GM12864 (cell line): ENCODE measurements around the gene FBXO10.

Experiments used
- DNase-seq: peaks from one replicate; pipeline ENCODE4 v3.0.0-alpha.2; 2011; ENCODE audit warnings: low read depth
- H3K4me3 ChIP-seq: 2 replicates; pipeline ENCODE4 v1.5.1; 2011; ENCODE audit warnings: mild to moderate bottlenecking, low read depth, low read length, control low read depth
- TF ChIP-seq, protein P1 (sequence below): IDR thresholded peaks from 2 replicates; pipeline ENCODE4 v1.5.1; 2011; ENCODE audit warnings: low read depth, mild to moderate bottlenecking, moderate library complexity, low read length, control low read depth, inconsistent platforms; ENCODE audit errors: missing control alignments

Gene FBXO10

DNA sequence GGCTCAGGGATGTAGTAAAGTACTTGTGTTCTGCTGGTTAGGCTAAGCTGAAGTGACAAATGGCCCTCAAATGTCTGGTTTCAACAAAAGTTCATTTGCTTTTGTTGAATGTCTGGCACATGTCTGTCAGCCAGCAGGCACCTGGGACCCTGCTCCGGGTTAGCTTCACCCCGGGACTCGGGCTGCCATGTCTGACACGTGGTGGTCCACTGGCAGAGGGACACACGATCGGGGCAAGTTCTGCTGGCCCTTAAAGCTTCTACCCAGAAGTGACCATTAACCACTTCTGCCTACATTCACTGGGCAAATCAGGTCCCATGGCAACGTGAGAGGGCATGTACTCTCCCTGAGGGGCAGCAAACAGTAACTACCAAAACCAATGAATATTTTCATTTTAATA, 66.6 kb downstream of the FBXO10 start:
- DNase-seq = no peak
- H3K4me3 ChIP-seq = no peak overlapping the region
- TF ChIP-seq, protein P1, sequence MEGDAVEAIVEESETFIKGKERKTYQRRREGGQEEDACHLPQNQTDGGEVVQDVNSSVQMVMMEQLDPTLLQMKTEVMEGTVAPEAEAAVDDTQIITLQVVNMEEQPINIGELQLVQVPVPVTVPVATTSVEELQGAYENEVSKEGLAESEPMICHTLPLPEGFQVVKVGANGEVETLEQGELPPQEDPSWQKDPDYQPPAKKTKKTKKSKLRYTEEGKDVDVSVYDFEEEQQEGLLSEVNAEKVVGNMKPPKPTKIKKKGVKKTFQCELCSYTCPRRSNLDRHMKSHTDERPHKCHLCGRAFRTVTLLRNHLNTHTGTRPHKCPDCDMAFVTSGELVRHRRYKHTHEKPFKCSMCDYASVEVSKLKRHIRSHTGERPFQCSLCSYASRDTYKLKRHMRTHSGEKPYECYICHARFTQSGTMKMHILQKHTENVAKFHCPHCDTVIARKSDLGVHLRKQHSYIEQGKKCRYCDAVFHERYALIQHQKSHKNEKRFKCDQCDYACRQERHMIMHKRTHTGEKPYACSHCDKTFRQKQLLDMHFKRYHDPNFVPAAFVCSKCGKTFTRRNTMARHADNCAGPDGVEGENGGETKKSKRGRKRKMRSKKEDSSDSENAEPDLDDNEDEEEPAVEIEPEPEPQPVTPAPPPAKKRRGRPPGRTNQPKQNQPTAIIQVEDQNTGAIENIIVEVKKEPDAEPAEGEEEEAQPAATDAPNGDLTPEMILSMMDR = no peak

DNA sequence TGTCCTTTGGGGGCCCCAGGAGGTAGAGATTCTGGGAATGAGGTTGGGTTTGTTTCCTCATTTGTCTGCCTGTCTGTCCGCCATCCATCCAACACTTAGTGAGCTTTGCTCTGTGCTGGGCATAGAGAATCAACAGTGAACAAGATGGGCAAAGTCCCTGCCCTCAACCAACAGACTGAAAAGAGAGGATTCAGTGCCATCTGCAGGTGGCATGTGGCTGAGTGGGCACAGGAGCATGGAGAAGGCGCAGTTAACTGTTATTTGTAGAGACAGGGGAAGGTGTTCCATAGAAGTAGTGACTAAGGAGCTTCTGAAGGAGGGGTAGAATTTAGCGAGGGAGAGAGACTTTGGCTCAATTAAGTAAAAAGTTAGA, 67.4 kb downstream of the FBXO10 start:
- no peak overlapping the region for H3K4me3 ChIP-seq
- DNase-seq = no peak
- TF ChIP-seq, protein P1 = no peak

DNA sequence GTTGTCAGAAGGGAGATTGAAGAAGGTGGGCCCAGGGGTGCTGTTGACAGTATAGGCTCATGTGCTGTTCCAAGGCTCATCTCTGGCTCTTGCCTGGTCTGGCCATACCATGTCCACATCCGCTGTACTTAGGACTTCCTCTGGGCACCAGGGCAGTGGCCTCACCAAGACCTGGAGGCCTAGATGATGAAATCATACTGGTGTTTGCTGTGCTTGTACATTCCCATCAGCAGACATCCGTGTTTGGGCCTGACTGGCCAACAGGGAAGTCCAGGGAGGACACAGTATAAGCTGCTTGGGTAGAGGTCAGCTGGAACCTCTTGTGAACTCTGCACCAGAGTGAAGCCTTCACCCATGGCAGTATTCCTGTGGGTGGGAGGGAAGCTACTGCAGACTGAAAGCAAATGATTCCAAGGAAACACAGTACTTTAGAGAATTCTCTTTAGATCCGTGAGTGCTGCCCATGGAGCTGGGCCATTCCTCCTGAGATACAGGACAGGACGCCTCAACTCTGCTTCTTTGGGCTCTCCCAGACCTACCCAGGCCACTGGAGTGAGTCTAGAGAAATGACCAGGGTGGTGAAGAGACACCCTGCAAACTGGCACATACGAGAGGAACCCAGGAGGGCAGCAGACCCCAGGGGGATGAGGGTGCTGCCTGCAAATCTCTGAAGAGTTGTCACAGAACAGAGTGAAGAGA, 67.9 kb downstream of the FBXO10 start:
- DNase-seq = no peak
- H3K4me3 ChIP-seq = no peak overlapping the region
- TF ChIP-seq, protein P1 = no peak

GRCh38 chr9:37507566-37508134, 68.5 kb downstream of the FBXO10 start:
- H3K4me3 ChIP-seq = no peak overlapping the region
- TF ChIP-seq, protein P1 = no peak
- DNase-seq = no peak

GRCh38 chr9:37504605-37505004, 71.6 kb downstream of the FBXO10 start:
- TF ChIP-seq, protein P1 = no peak
- no peak overlapping the region for H3K4me3 ChIP-seq
- DNase-seq = no peak

DNA sequence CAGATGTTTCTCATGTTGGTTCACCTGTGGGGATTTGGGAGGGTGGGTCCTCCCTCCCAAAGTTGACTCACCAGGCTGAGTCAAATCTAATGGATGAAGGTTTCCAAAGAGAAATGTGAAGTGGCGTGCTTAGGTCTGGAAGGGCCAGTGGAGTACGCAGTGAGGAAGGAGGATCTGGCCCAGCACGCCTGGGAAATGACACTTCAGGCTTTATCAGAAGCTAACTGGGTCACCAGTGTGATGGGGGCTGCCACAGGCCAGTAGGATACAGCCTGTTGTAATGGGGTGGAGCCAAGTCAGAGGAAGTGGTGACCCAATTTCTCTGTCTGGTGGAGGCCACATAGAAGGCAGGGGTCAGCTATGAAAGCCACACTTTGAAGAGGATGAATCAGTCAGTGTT, 72.4 kb downstream of the FBXO10 start:
- DNase-seq = no peak
- no peak overlapping the region for H3K4me3 ChIP-seq
- TF ChIP-seq, protein P1 = no peak
